GM18526 (cell line): ENCODE data around the gene H1-8.

Source experiments
- POLR2A ChIP-seq: IDR thresholded peaks from 3 replicates; pipeline ENCODE4 v1.6.1; 2011; ENCODE audit not compliant: insufficient read length; ENCODE audit errors: extremely low read depth

The H1-8 gene

DNA sequence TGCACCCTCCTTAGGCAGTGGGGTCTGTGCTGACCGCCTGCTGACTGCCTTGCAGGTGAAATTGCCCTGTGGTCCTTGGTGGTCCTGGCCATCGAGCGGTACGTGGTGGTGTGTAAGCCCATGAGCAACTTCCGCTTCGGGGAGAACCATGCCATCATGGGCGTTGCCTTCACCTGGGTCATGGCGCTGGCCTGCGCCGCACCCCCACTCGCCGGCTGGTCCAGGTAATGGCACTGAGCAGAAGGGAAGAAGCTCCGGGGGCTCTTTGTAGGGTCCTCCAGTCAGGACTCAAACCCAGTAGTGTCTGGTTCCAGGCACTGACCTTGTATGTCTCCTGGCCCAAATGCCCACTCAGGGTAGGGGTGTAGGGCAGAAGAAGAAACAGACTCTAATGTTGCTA, 12.2 kb upstream of the H1-8 start:
- TF ChIP-seq POLR2A: no peak

DNA sequence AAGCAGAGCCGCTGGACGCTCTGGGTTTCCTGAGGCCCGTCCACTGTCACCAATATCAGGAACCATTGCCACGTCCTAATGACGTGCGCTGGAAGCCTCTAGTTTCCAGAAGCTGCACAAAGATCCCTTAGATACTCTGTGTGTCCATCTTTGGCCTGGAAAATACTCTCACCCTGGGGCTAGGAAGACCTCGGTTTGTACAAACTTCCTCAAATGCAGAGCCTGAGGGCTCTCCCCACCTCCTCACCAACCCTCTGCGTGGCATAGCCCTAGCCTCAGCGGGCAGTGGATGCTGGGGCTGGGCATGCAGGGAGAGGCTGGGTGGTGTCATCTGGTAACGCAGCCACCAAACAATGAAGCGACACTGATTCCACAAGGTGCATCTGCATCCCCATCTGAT, 11.3 kb upstream of the H1-8 start:
- no peak for TF ChIP-seq POLR2A

- TF ChIP-seq POLR2A: no peak
Measured at GRCh38 chr3:129532261-129532660, 10.7 kb upstream of the H1-8 start.

GRCh38 chr3:129533406-129533805, 9.6 kb upstream of the H1-8 start:
- no peak for TF ChIP-seq POLR2A

DNA sequence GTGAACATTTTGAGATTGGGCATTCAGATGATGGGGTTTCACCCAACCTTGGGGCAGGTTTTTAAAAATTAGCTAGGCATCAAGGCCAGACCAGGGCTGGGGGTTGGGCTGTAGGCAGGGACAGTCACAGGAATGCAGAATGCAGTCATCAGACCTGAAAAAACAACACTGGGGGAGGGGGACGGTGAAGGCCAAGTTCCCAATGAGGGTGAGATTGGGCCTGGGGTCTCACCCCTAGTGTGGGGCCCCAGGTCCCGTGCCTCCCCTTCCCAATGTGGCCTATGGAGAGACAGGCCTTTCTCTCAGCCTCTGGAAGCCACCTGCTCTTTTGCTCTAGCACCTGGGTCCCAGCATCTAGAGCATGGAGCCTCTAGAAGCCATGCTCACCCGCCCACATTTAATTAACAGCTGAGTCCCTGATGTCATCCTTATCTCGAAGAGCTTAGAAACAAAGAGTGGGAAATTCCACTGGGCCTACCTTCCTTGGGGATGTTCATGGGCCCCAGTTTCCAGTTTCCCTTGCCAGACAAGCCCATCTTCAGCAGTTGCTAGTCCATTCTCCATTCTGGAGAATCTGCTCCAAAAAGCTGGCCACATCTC, 8.4 kb upstream of the H1-8 start:
- TF ChIP-seq POLR2A: no peak

GRCh38 chr3:129535075-129535474, 7.9 kb upstream of the H1-8 start:
- TF ChIP-seq POLR2A: no peak

- no peak for TF ChIP-seq POLR2A
Measured at GRCh38 chr3:129536374-129536667, 6.7 kb upstream of the H1-8 start.

DNA sequence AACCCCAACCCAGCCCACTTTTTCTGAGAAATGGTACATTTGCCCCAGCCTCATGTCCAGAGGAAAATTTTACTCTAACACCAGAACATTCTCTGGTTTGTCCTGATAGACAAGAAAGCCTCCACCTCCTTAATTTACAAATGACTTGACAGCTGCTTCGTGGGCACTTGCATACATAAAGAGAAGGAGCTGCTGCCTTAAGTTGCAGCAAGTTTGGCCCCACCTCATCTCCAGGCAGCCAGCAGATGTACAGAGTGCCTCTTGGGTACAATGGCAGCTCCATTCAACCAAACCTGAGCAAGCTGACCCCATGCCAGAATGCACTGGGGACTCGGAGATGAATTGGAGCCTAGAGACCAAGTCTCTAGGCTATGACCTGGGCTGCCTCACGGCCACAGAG, 6.2 kb upstream of the H1-8 start:
- TF ChIP-seq POLR2A: no peak

DNA sequence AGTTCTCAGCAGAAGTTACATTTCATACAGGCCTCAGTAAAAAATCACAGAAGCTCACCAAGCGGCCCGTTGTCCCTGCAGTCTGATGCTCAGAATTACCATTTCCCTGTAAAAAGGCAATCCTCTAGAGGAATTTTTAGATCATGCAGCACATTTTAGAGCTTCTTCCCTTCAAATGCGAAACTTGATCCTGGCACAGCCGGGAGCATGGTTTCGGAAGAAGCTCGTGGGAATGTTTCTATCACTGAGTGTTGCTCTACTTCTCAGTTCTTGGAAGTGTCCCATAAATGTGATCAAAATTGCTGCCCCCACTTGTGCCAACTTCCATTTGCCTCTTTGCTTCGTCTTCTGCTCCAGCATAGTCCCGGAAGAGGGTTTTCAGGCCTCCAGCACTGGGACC, 3.8 kb upstream of the H1-8 start:
- TF ChIP-seq POLR2A: no peak

DNA sequence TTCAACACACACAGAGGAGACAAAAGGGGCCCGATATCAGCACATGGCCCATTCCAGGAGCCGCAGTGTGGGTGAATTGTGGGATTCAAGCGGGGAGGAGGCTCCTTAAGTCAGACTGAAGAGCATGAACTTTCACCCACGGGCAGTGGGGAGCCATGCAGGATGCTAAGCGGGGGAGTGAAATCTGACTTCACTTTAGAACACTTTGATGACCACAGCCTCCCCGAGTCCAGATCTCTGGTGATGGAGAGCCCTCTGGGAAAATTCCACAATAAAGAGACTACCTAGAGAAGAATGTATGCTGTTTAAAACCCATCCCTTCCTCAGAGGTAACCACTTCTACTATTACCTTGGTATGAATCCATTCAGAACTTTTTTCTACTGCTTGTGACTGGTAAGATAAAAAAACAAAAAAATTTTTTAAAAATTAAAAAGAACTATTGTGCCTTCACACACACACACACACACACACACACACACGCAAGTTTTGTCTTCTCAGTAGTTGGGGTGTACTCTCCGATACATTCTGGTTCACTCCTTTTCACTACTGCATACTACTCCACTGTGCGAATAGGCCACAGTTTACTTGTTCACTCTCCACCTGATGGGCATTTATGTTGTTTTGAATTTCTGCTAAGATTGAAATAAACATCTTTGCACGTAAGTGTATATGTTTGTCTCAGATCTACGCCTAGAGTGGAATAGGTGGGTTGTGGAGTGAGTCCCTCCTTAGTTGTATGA, 2.0 kb upstream of the H1-8 start:
- TF ChIP-seq POLR2A: no peak

DNA sequence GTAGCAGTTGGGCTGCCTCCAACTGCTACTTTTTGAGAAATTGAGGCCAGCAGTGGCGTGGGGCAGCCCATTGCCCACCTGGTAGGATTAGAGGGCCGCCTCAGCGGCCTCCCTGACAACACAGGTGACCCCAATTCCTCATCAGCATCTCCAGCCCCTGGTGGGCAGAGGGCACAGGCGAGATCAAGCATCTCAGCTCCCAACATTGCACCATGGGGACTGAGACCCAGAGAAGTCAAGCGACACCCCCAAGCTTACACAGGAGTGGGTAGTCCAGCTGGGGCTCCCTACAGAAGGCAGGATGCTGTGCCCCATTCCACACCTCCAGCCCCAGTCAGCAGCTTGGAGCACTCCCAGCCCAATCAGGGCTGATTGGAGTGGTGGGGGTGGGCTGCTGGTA, 228 bp upstream of the H1-8 start:
- TF ChIP-seq POLR2A: no peak

GRCh38 chr3:129543999-129544398, 1.0 kb downstream of the H1-8 start:
- TF ChIP-seq POLR2A: no peak

DNA sequence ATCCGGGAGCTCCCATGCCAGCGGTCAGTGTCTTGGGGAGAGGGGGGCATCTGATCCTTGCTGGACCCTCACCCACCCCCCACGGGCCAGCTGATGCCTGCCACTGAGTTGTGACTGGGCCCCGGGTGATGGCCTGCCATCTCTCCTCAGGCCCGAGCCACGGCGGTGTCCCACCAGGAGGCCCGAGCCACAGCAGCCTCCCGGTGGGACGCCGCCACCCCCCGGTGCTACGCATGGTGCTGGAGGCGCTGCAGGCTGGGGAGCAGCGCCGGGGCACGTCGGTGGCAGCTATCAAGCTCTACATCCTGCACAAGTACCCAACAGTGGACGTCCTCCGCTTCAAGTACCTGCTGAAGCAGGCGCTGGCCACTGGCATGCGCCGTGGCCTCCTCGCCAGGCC, 4.3 kb downstream of the H1-8 start:
- TF ChIP-seq POLR2A: no peak

GRCh38 chr3:129548104-129548965, 5.4 kb downstream of the H1-8 start:
- no peak for TF ChIP-seq POLR2A

- no peak for TF ChIP-seq POLR2A
Measured at GRCh38 chr3:129549006-129549800, 6.2 kb downstream of the H1-8 start.
